Renal cortex interstitium (tissue), 15 donors: Measurements from ENCODE around the gene ROGDI. TPM values are rescaled to one million over a fixed set of nuclear protein-coding genes. Genes with fewer than 3 reads are reported as not detected.

Source experiments
- DNase-seq, 11 donors: peaks; one replicate each; pipeline ENCODE4 v3.0.0-alpha.2; 2013; ENCODE audit warnings: low read depth in 9 of 11, low spot score in 4 of 11; ENCODE audit errors: extremely low read depth in 1 of 11
- long read RNA-seq, 16 experiments: transcript quantifications; one replicate each; lab custom pipeline, GENCODE V29; 2026
- polyA plus RNA-seq, 3 donors: library from polyadenylated mRNA; unstranded; fragments of 120-200 nt; gene quantifications; one replicate each; pipeline ENCODE4 v1.2.1, GENCODE V29; 2013; ENCODE audit not compliant: insufficient read length in 3 of 3

ROGDI gene
- polyA plus RNA-seq, result 10 to 100 TPM; 12.9 to 42.4 (median 41.0) TPM
- long read RNA-seq, donor 1, transcript ROGDI-201 (11 exons, 1,735 nt), result major isoform, 9 of 10 reads
- long read RNA-seq, donor 1, partial matches to known transcripts, result 0 of 10 reads
- long read RNA-seq, donor 1, other reads (novel, unspliced or antisense), result 0 of 10 reads
- long read RNA-seq, donor 2, transcript ROGDI-201 (11 exons, 1,735 nt), result major isoform, 6 of 7 reads
- long read RNA-seq, donor 2, partial matches to known transcripts, result 0 of 7 reads
- long read RNA-seq, donor 2, other reads (novel, unspliced or antisense), result 0 of 7 reads
- long read RNA-seq, donor 3, transcript ROGDI-201 (11 exons, 1,735 nt), result major isoform, 14 of 30 reads
- long read RNA-seq, donor 3, partial matches to known transcripts, result 14 of 30 reads
- long read RNA-seq, donor 3, other reads (novel, unspliced or antisense), result 0 of 30 reads
- long read RNA-seq, donor 4, transcript ROGDI-209 (10 exons, 1,362 nt), result minor isoform, 5 of 30 reads
- long read RNA-seq, donor 4, transcript ROGDI-213 (7 exons, 2,684 nt), result minor isoform, 7 of 30 reads
- long read RNA-seq, donor 4, transcript ROGDI-201 (11 exons, 1,735 nt), result major isoform, 9 of 30 reads
- long read RNA-seq, donor 4, partial matches to known transcripts, result 9 of 30 reads
- long read RNA-seq, donor 4, other reads (novel, unspliced or antisense), result 0 of 30 reads
- long read RNA-seq, donor 5, result 0 reads
- long read RNA-seq, donor 6, transcript ROGDI-201 (11 exons, 1,735 nt), result major isoform, 7 of 10 reads
- long read RNA-seq, donor 6, partial matches to known transcripts, result 0 of 10 reads
- long read RNA-seq, donor 6, other reads (novel, unspliced or antisense), result 0 of 10 reads
- long read RNA-seq, donor 7, transcript ROGDI-201 (11 exons, 1,735 nt), result major isoform, 8 of 12 reads
- long read RNA-seq, donor 7, partial matches to known transcripts, result 0 of 12 reads
- long read RNA-seq, donor 7, other reads (novel, unspliced or antisense), result 0 of 12 reads
- long read RNA-seq, donor 8, result 0 reads
- long read RNA-seq, donor 9, transcript ROGDI-201 (11 exons, 1,735 nt), result major isoform, 9 of 24 reads
- long read RNA-seq, donor 9, partial matches to known transcripts, result 11 of 24 reads
- long read RNA-seq, donor 9, other reads (novel, unspliced or antisense), result 0 of 24 reads
- long read RNA-seq, donor 10, transcript ROGDI-201 (11 exons, 1,735 nt), result major isoform, 7 of 17 reads
- long read RNA-seq, donor 10, partial matches to known transcripts, result 7 of 17 reads
- long read RNA-seq, donor 10, other reads (novel, unspliced or antisense), result 0 of 17 reads
- long read RNA-seq, donor 11, partial matches to known transcripts, result 6 of 14 reads
- long read RNA-seq, donor 11, other reads (novel, unspliced or antisense), result 0 of 14 reads
- long read RNA-seq, donor 12, partial matches to known transcripts, result 0 of 5 reads
- long read RNA-seq, donor 12, other reads (novel, unspliced or antisense), result 0 of 5 reads
- long read RNA-seq, donor 13, result 0 reads
- long read RNA-seq, donor 14, transcript ROGDI-201 (11 exons, 1,735 nt), result major isoform, 13 of 25 reads
- long read RNA-seq, donor 14, partial matches to known transcripts, result 7 of 25 reads
- long read RNA-seq, donor 14, other reads (novel, unspliced or antisense), result 0 of 25 reads
- long read RNA-seq, donor 15, partial matches to known transcripts, result 0 of 1 reads
- long read RNA-seq, donor 15, other reads (novel, unspliced or antisense), result 0 of 1 reads
- long read RNA-seq, donor 16, transcript ROGDI-201 (11 exons, 1,735 nt), result major isoform, 16 of 77 reads
- long read RNA-seq, donor 16, transcript ROGDI-213 (7 exons, 2,684 nt), result minor isoform, 10 of 77 reads
- long read RNA-seq, donor 16, partial matches to known transcripts, result 45 of 77 reads
- long read RNA-seq, donor 16, other reads (novel, unspliced or antisense), result 0 of 77 reads

GRCh38 chr16:4801962-4802658, at the start of gene ROGDI:
TSS of gene ROGDI (minus strand) at chr16:4802633. CDS start at chr16:4802571, 62 bp downstream.
- peak in 10 of 11 donors; percentile 19 to 74 (median 62) for DNase-seq

- DNase-seq, result no peak
Observed at GRCh38 chr16:4850211-4850610, 47.8 kb upstream of the ROGDI start.

GRCh38 chr16:4847774-4848587, 45.5 kb upstream of the ROGDI start:
- DNase-seq, result peak in 6 of 11 donors; percentile 8 to 20 (median 14)

- peak; percentile 86 to 98 (median 97) for DNase-seq
Observed at GRCh38 chr16:4846901-4847773, 44.7 kb upstream of the ROGDI start, which contains the start of the genes GLYR1 and UBN1. TSS of gene GLYR1 (minus strand) at chr16:4847288. CDS start at chr16:4847265, 23 bp downstream. TSS of gene UBN1 (plus strand) at chr16:4847481. CDS start at chr16:4852918, 5,437 bp downstream.

- DNase-seq, result peak in 6 of 11 donors; percentile 18 to 63 (median 42)
Observed at GRCh38 chr16:4846503-4846900, 44.1 kb upstream of the ROGDI start.

- DNase-seq, result no peak
Observed at GRCh38 chr16:4840984-4841383, 38.6 kb upstream of the ROGDI start.

- no peak for DNase-seq
Observed at GRCh38 chr16:4839942-4840341, 37.5 kb upstream of the ROGDI start.

GRCh38 chr16:4837733-4838501, 35.5 kb upstream of the ROGDI start:
- DNase-seq, result no peak

GRCh38 chr16:4836727-4837126, 34.3 kb upstream of the ROGDI start:
- DNase-seq, result no peak

- DNase-seq, result no peak
Observed at GRCh38 chr16:4833584-4833983, 31.2 kb upstream of the ROGDI start.

- no peak for DNase-seq
Observed at GRCh38 chr16:4832698-4833343, 30.4 kb upstream of the ROGDI start.

GRCh38 chr16:4831616-4832015, 29.2 kb upstream of the ROGDI start:
- no peak for DNase-seq

GRCh38 chr16:4830408-4830807, 28.0 kb upstream of the ROGDI start:
- no peak for DNase-seq
